Left ventricle myocardium inferior (tissue), 1 donor: ENCODE results near the gene DPEP2NB. TPM values are rescaled to one million over a fixed set of nuclear protein-coding genes. Genes with fewer than 3 reads are reported as not detected.

Source experiments
- DNase-seq: peaks from one replicate; pipeline ENCODE4 v3.0.0-alpha.2; 2020
- H3K27ac ChIP-seq: fragments of 200-600 bp; replicated peaks from 2 replicates; pipeline ENCODE4 v1.8.0; 2021
- H3K27me3 ChIP-seq: fragments of 200-600 bp; 2 replicates; pipeline ENCODE4 v1.8.0; 2021; ENCODE audit warnings: low read depth
- H3K36me3 ChIP-seq: fragments of 200-600 bp; 2 replicates; pipeline ENCODE4 v1.8.0; 2021
- H3K4me1 ChIP-seq: fragments of 200-600 bp; 2 replicates; pipeline ENCODE4 v1.8.0; 2021
- H3K4me3 ChIP-seq: fragments of 200-600 bp; 2 replicates; pipeline ENCODE4 v1.8.0; 2021; ENCODE audit warnings: mild to moderate bottlenecking, moderate library complexity
- H3K9me3 ChIP-seq: fragments of 200-600 bp; replicated peaks from 2 replicates; pipeline ENCODE4 v1.8.0; 2021
- intact Hi-C: fragments of 100-400 bp; cut with micrococcal nuclease; formaldehyde crosslinking; loops from one replicate; pipeline ENCODE4 v1.11.0; 2022
- total RNA-seq: library from RNA; stranded (reverse); fragmentation: NEBNext Ultra II Directional; extraction: Animal tissue kit (Norgen Biotek cat#: 25700); gene quantifications from one replicate; pipeline ENCODE4 v1.2.1, GENCODE V29; 2021
- TF ChIP-seq, protein P1 (sequence below): fragments of 200-600 bp; IDR thresholded peaks from 2 replicates; pipeline ENCODE4 v1.8.0; 2021; ENCODE audit warnings: antibody characterized with exemption, mild to moderate bottlenecking, borderline replicate concordance
- donor health status: DM: no; HTN: yes; CAD: no; lungs with severe emphysema.

DPEP2NB gene
- total RNA-seq, 1 donor from 2014 or later: not detected

DNA sequence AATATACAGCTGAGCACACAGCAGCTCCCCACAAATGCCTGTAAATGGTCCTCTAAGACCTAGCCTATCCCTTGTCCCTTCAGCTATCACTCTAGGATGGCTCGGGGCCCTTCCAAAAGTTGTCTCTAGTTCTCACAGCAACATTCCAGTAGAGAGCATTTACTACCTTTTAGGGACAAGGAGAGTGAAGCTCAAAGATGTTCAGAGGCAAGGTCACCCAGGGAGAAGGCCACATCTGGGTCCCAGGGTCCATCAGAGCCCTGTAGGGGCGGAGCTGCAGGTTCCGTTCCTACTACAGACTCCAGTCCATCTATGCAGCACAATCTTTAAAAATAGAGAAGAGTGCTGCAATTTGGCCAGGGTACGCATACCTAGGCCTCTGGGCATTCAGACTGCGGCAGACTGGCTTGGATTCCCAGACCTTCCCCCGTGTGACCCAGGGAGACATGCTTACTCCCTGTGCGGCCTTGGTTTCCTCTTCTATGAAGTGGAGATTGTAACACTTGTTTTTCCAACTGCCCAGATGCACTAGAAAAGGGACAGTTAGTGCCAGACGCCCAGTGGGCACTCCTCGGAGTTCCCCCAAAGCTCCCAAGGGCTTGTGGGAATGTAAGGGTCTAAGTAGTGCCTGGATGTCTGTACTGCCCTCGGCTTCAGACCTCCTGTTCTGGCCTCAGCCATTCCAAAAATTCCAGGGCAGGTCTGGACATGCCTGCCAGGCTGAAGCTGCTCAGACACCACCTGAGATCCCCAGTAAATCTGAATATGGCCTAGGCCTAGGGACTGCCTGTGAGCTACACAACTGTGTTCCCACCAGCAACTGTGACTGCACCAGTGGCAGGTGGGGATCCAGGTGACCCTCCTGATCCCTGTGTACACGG lies 49.8 kb downstream of the DPEP2NB start:
- intact Hi-C loops: no loop called here
- peak overlapping the region; percentile 100 for H3K27ac ChIP-seq
- DNase-seq: no peak
- peaks cover 86% of the 10 kb centered on the region for H3K4me1 ChIP-seq
- H3K9me3 ChIP-seq: no peaks in the 10 kb centered on the region
- H3K36me3 ChIP-seq: peaks cover 25% of the 10 kb centered on the region
- TF ChIP-seq, protein P1, sequence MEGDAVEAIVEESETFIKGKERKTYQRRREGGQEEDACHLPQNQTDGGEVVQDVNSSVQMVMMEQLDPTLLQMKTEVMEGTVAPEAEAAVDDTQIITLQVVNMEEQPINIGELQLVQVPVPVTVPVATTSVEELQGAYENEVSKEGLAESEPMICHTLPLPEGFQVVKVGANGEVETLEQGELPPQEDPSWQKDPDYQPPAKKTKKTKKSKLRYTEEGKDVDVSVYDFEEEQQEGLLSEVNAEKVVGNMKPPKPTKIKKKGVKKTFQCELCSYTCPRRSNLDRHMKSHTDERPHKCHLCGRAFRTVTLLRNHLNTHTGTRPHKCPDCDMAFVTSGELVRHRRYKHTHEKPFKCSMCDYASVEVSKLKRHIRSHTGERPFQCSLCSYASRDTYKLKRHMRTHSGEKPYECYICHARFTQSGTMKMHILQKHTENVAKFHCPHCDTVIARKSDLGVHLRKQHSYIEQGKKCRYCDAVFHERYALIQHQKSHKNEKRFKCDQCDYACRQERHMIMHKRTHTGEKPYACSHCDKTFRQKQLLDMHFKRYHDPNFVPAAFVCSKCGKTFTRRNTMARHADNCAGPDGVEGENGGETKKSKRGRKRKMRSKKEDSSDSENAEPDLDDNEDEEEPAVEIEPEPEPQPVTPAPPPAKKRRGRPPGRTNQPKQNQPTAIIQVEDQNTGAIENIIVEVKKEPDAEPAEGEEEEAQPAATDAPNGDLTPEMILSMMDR: no peak
- H3K4me3 ChIP-seq: peak overlapping the region; percentile 96
- no peaks in the 10 kb centered on the region for H3K27me3 ChIP-seq

DNA sequence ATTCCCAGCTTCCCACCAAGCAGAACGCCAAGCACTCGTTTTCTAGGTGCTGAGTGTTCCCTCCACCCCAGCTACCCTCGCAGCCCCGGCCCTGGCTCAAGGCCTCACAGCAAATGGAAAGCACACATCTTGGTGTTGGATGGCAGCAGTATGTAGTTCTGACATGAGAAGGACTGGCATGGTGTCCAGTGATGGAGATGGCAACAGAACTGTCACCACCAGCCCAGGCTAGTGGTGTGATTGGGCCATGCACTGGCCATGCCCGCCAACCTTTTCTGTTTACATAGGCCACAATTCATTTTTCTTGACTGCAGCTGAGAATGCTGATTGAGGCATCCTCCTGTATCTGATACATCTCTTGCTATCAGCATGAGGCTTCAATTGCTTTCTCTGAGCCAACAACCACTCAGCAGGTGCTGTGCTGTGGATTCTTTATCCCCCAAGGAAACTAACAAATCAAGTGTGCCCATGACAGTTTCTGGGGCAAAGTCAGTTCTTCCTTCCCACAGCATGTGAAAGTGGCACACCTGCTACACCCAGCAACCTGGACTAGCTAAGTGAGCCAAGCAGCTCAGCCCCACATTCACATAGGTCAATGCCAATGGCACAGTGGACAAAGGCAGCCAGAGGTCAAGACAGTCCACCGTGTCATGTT lies 51.1 kb downstream of the DPEP2NB start:
- Histone ChIP-seq H3K36me3 (peaks cover 36% of the 10 kb centered on the region), H3K27me3 (no peaks in the 10 kb centered on the region), H3K4me3 (peak overlapping the region; percentile 96), H3K9me3 (no peaks in the 10 kb centered on the region), H3K4me1 (peaks cover 98% of the 10 kb centered on the region), H3K27ac (peak overlapping the region; percentile 100)
- intact Hi-C loops: no loop called here
- TF ChIP-seq, protein P1: no peak
- DNase-seq: no peak

DNA sequence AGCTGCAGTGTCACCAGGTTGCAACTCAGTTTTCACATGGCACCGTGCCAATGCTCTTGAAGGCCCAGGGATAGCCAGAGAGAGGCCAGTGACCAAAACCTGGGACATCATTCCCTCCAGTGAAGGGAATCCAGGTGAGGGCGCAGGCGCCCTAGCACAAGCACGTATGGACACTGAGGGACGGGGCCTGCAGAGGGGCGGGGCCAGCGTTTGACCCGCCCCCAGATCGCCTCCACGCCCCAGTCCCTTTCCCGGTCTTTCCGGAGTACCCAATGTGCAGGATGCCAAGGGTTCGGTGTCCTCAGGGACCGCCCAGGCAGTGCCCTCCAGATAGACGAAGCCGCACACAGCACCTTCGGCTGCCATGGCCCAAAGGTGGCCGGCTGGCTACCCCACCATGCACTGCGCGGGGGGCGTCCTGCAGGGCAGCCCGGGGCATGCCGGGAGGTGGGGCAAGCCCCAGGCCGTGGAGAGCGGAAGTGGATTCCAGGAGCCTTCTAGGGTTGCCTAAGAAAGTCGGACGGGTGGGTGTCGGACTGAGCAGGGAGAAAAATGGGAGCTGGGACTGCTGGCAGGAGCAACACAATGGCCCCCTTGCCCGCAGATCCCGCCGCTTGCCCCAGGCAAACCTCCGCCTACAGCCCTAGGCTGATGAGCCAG lies 51.9 kb downstream of the DPEP2NB start:
- Histone ChIP-seq H3K4me1 (peaks cover 98% of the 10 kb centered on the region), H3K4me3 (peak overlapping the region; percentile 96), H3K36me3 (peaks cover 41% of the 10 kb centered on the region), H3K27me3 (no peaks in the 10 kb centered on the region), H3K9me3 (no peaks in the 10 kb centered on the region), H3K27ac (peak overlapping the region; percentile 100)
- TF ChIP-seq, protein P1: no peak
- no peak for DNase-seq
- intact Hi-C loops: no loop called here

Other genes with a start within 250 kb of the DPEP2NB start
- gene RANBP10, start 209.4 kb downstream of the DPEP2NB start, total RNA-seq: 14.7 TPM
- gene TSNAXIP1, start 209.0 kb downstream of the DPEP2NB start, total RNA-seq: 0.49 TPM
- 31.4 TPM for gene THAP11, start 173.6 kb downstream of the DPEP2NB start, total RNA-seq
- gene NUTF2, start 169.0 kb downstream of the DPEP2NB start, total RNA-seq: 73.6 TPM
- gene CENPT, start 168.2 kb downstream of the DPEP2NB start, total RNA-seq: 20.2 TPM
- gene EDC4, start 142.9 kb downstream of the DPEP2NB start, total RNA-seq: 33.2 TPM
- gene NRN1L, start 131.0 kb downstream of the DPEP2NB start, total RNA-seq: 0.49 TPM
- gene PSKH1, start 122.7 kb downstream of the DPEP2NB start, total RNA-seq: 19.5 TPM
- gene CTRL, start 84.0 kb downstream of the DPEP2NB start, total RNA-seq: 0.71 TPM
- gene PSMB10, start 79.1 kb downstream of the DPEP2NB start, total RNA-seq: 55.8 TPM
- gene LCAT, start 71.8 kb downstream of the DPEP2NB start, total RNA-seq: 23.2 TPM
- 79.2 TPM for gene SLC12A4, start 47.3 kb downstream of the DPEP2NB start, total RNA-seq
- gene DPEP3, start 35.4 kb downstream of the DPEP2NB start, total RNA-seq: not detected
- 0.99 TPM for gene DPEP2, start 16.4 kb downstream of the DPEP2NB start, total RNA-seq
- gene DDX28, start 7.3 kb upstream of the DPEP2NB start, total RNA-seq: 8.9 TPM
- gene DUS2, start 7.4 kb upstream of the DPEP2NB start, total RNA-seq: 6.8 TPM
- gene NFATC3, start 69.5 kb upstream of the DPEP2NB start, total RNA-seq: 20.9 TPM
- 0.14 TPM for gene ESRP2, start 220.2 kb upstream of the DPEP2NB start, total RNA-seq
- 35.5 TPM for gene PLA2G15, start 229.5 kb upstream of the DPEP2NB start, total RNA-seq
- gene SLC7A6, start 248.6 kb upstream of the DPEP2NB start, total RNA-seq: 44.2 TPM